Ishikawa (cell line): Measurements from ENCODE around the gene ARHGAP8.

Experiments
- CEBPB ChIP-seq: IDR thresholded peaks from 2 replicates; pipeline ENCODE4 v1.6.1; 2012
- CREB1 ChIP-seq: IDR thresholded peaks from 2 replicates; pipeline ENCODE4 v1.6.1; 2012; ENCODE audit warnings: low read depth
- EGR1 ChIP-seq: IDR thresholded peaks from 2 replicates; pipeline ENCODE4 v1.6.1; 2012
- EP300 ChIP-seq: IDR thresholded peaks from 2 replicates; pipeline ENCODE4 v1.6.1; 2012; ENCODE audit warnings: borderline replicate concordance
- FOXM1 ChIP-seq: IDR thresholded peaks from 2 replicates; pipeline ENCODE4 v1.6.1; 2012; ENCODE audit warnings: low read depth, borderline replicate concordance
- MAX ChIP-seq: IDR thresholded peaks from 2 replicates; pipeline ENCODE4 v1.6.1; 2012
- NFIC ChIP-seq: IDR thresholded peaks from 2 replicates; pipeline ENCODE4 v1.6.1; 2012
- RAD21 ChIP-seq: IDR thresholded peaks from 2 replicates; pipeline ENCODE4 v1.6.1; 2012; ENCODE audit warnings: low read depth
- REST ChIP-seq: IDR thresholded peaks from 2 replicates; pipeline ENCODE4 v1.6.1; 2012; ENCODE audit warnings: low read depth, mild to moderate bottlenecking
- TAF1 ChIP-seq: IDR thresholded peaks from 2 replicates; pipeline ENCODE4 v1.6.1; 2012; ENCODE audit warnings: low read depth, mild to moderate bottlenecking
- TCF12 ChIP-seq: IDR thresholded peaks from 2 replicates; pipeline ENCODE4 v1.6.1; 2012; ENCODE audit warnings: low read depth
- TEAD4 ChIP-seq: IDR thresholded peaks from 2 replicates; pipeline ENCODE4 v1.6.1; 2012
- USF1 ChIP-seq: IDR thresholded peaks from 2 replicates; pipeline ENCODE4 v1.6.1; 2012
- YY1 ChIP-seq: IDR thresholded peaks from 2 replicates; pipeline ENCODE4 v1.6.1; 2012; ENCODE audit warnings: low read depth
- ZBTB7A ChIP-seq: IDR thresholded peaks from 2 replicates; pipeline ENCODE4 v1.6.1; 2012; ENCODE audit warnings: low read depth

Gene ARHGAP8

GRCh38 chr22:44783581-44783980 lies 31.2 kb downstream of the ARHGAP8 start:
- no peak for TF ChIP-seq EGR1

GRCh38 chr22:44786136-44786535 lies 33.8 kb downstream of the ARHGAP8 start:
- TF ChIP-seq EGR1 (no peak), ZBTB7A (no peak), TEAD4 (no peak), CREB1 (no peak), YY1 (no peak), FOXM1 (no peak), EP300 (no peak), REST (no peak), TCF12 (no peak), NFIC (no peak), TAF1 (no peak), RAD21 (no peak), MAX (no peak), CEBPB (no peak), USF1 (no peak)

GRCh38 chr22:44786610-44787009 lies 34.2 kb downstream of the ARHGAP8 start:
- TF ChIP-seq REST (no peak), TAF1 (no peak), EGR1 (no peak), EP300 (no peak), CEBPB (no peak), TCF12 (no peak), RAD21 (no peak), NFIC (no peak), MAX (no peak), USF1 (no peak), CREB1 (no peak), YY1 (no peak), ZBTB7A (no peak), FOXM1 (no peak)

GRCh38 chr22:44787832-44788231 lies 35.5 kb downstream of the ARHGAP8 start:
- TF ChIP-seq CREB1 (no peak), NFIC (no peak), REST (no peak), TAF1 (no peak), CEBPB (no peak), ZBTB7A (no peak), MAX (no peak), USF1 (no peak), RAD21 (no peak), TCF12 (no peak)

GRCh38 chr22:44793106-44793505 lies 40.7 kb downstream of the ARHGAP8 start:
- TF ChIP-seq YY1 (no peak), RAD21 (no peak), TEAD4 (no peak), ZBTB7A (no peak), MAX (no peak), USF1 (no peak), CREB1 (no peak), NFIC (no peak), TCF12 (no peak), CEBPB (no peak), EGR1 (no peak), FOXM1 (no peak), TAF1 (no peak), REST (no peak), EP300 (no peak)
